ENCODE measurements around the gene GNG7.

Gene GNG7

GRCh38 chr19:2702170-2703076, at the start of gene GNG7:
Gene GNG7 (minus strand): TSS chr19:2702694. CDS start chr19:2520688, 182,006 bp downstream.
- DNase-seq: peak; percentile 14

GRCh38 chr19:2751438-2751830, 48.9 kb upstream of the GNG7 start:
- DNase-seq: no peak

GRCh38 chr19:2750808-2751437, 48.4 kb upstream of the GNG7 start:
- no peak for DNase-seq

- no peak for DNase-seq
Measured at GRCh38 chr19:2747349-2747748, 44.9 kb upstream of the GNG7 start.

GRCh38 chr19:2744113-2744512, 41.6 kb upstream of the GNG7 start:
- no peak for DNase-seq

- no peak for DNase-seq
Measured at GRCh38 chr19:2743099-2743498, 40.6 kb upstream of the GNG7 start.

- no peak for DNase-seq
Measured at GRCh38 chr19:2740314-2740656, 37.8 kb upstream of the GNG7 start.

- peak; percentile 99 for DNase-seq
Measured at GRCh38 chr19:2739602-2740313, 37.3 kb upstream of the GNG7 start, which contains the start of gene SLC39A3. Gene SLC39A3 (minus strand): TSS chr19:2740017. CDS start chr19:2737257, 2,760 bp downstream.

GRCh38 chr19:2736550-2737190, 34.2 kb upstream of the GNG7 start:
- DNase-seq: no peak

- no peak for DNase-seq
Measured at GRCh38 chr19:2735374-2735773, 32.9 kb upstream of the GNG7 start.

GRCh38 chr19:2734589-2735288, 32.2 kb upstream of the GNG7 start:
- no peak for DNase-seq

- DNase-seq: no peak
Measured at GRCh38 chr19:2733930-2734588, 31.6 kb upstream of the GNG7 start.

GRCh38 chr19:2732883-2733282, 30.4 kb upstream of the GNG7 start:
- no peak for DNase-seq

- DNase-seq: no peak
Measured at GRCh38 chr19:2732157-2732725, 29.7 kb upstream of the GNG7 start.

- no peak for DNase-seq
Measured at GRCh38 chr19:2731181-2731995, 28.9 kb upstream of the GNG7 start.

GRCh38 chr19:2729943-2730818, 27.7 kb upstream of the GNG7 start:
- no peak for DNase-seq

- DNase-seq: no peak
Measured at GRCh38 chr19:2728783-2729387, 26.4 kb upstream of the GNG7 start.

GRCh38 chr19:2727640-2727944, 25.1 kb upstream of the GNG7 start:
- peak; percentile 11 for DNase-seq

GRCh38 chr19:2726904-2727639, 24.6 kb upstream of the GNG7 start:
- no peak for DNase-seq

All from T1000 (cell line).